Stimulated activated CD4-positive, alpha-beta T cell treated with anti-CD3 and anti-CD28 coated beads, Interleukin-15, amount 100 ng/mL, for 1 hour (primary cell): ENCODE data around the gene MYOF.
"Not testable (repeated sequence)": the region's sequence is repeated elsewhere in the genome, so short reads cannot be mapped to it uniquely, and the experiment has no call there.

Experiments
- DNase-seq, 2 donors: peaks; one replicate each; pipeline ENCODE4 v3.0.0-alpha.2; 2020; ENCODE audit warnings: low read depth in 1 of 2, low spot score in 1 of 2

MYOF gene

GRCh38 chr10:93356516-93356915 is 125.6 kb downstream of the MYOF start:
- DNase-seq: no peak

GRCh38 chr10:93352638-93353383 is 129.3 kb downstream of the MYOF start:
- no peak for DNase-seq

- no peak for DNase-seq
Observed at GRCh38 chr10:93346694-93347093, 135.4 kb downstream of the MYOF start.

GRCh38 chr10:93346108-93346507 is 136.0 kb downstream of the MYOF start:
- no peak for DNase-seq

GRCh38 chr10:93344691-93345090 is 137.4 kb downstream of the MYOF start:
- no peak for DNase-seq

GRCh38 chr10:93342921-93343320 is 139.2 kb downstream of the MYOF start:
- DNase-seq: no peak

GRCh38 chr10:93342366-93342765 is 139.8 kb downstream of the MYOF start:
- no peak for DNase-seq

- no peak for DNase-seq
Observed at GRCh38 chr10:93337309-93337721, 144.8 kb downstream of the MYOF start.

GRCh38 chr10:93336678-93337077 is 145.5 kb downstream of the MYOF start:
- DNase-seq: no peak

- DNase-seq: no peak
Observed at GRCh38 chr10:93336110-93336509, 146.0 kb downstream of the MYOF start.

- no peak for DNase-seq
Observed at GRCh38 chr10:93334901-93335327, 147.2 kb downstream of the MYOF start.

- DNase-seq: no peak
Observed at GRCh38 chr10:93334181-93334580, 148.0 kb downstream of the MYOF start.

- no peak for DNase-seq
Observed at GRCh38 chr10:93333278-93333978, 148.7 kb downstream of the MYOF start.

GRCh38 chr10:93330824-93331223 is 151.3 kb downstream of the MYOF start:
- DNase-seq: no peak

- no peak for DNase-seq
Observed at GRCh38 chr10:93319896-93320295, 162.2 kb downstream of the MYOF start.

- no peak for DNase-seq
Observed at GRCh38 chr10:93319096-93319495, 163.0 kb downstream of the MYOF start.

GRCh38 chr10:93315246-93315645 is 166.9 kb downstream of the MYOF start:
- DNase-seq: no peak

- not testable (repeated sequence) for DNase-seq
Observed at GRCh38 chr10:93314656-93315055, 167.5 kb downstream of the MYOF start.

- DNase-seq: no peak
Observed at GRCh38 chr10:93313798-93314197, 168.3 kb downstream of the MYOF start.

- no peak for DNase-seq
Observed at GRCh38 chr10:93309062-93309461, 173.1 kb downstream of the MYOF start.

- DNase-seq: no peak
Observed at GRCh38 chr10:93305122-93305521, 177.0 kb downstream of the MYOF start.

GRCh38 chr10:93300981-93301380 is 181.2 kb downstream of the MYOF start:
- DNase-seq: no peak
